Measurements from ENCODE around the gene NLRX1.

Gene NLRX1

GRCh38 chr11:119144825-119145486 lies 23.6 kb upstream of the NLRX1 start:
- Histone ChIP-seq H3K4me3 (ENCODE audit: low read length) (no peak overlapping the region), H3K9me3 (replicated peaks; ENCODE audit: insufficient read depth, low read length) (no peaks in the 10 kb centered on the region), H3K79me2 (ENCODE audit: low read length) (no peaks in the 10 kb centered on the region), H3K4me2 (ENCODE audit: low read depth, low read length) (no peak overlapping the region), H2AFZ (ENCODE audit: low read length) (0 out of 2 replicates have a peak overlapping the region, but pooled peaks have one; percentile 31), H3K4me1 (ENCODE audit: low read length) (peaks cover 7% of the 10 kb centered on the region), H4K20me1 (ENCODE audit: insufficient read depth, low read length) (no peaks in the 10 kb centered on the region), H3F3A (ENCODE audit: insufficient read depth, low read length) (no peaks in the 10 kb centered on the region), H3K9me2 (replicated peaks; ENCODE audit: insufficient read depth, low read length) (no peaks in the 10 kb centered on the region), H3K27ac (ENCODE audit: low read length) (no peak overlapping the region), H3K27me3 (replicated peaks; ENCODE audit: insufficient read depth, low read length) (peaks cover 32% of the 10 kb centered on the region), H3K9ac (ENCODE audit: low read length) (no peak overlapping the region), H3K36me3 (replicated peaks; ENCODE audit: insufficient read depth, low read length) (no peaks in the 10 kb centered on the region)
- DNase-seq: peak; percentile 63
- peak; percentile 52 for TF ChIP-seq CTCF (IDR thresholded peaks at IDR 0.05; ENCODE audit: low read length)
- TF ChIP-seq EZH2 (optimal IDR thresholded peaks at IDR 0.05; ENCODE audit: low read depth, low read length): no peak

GRCh38 chr11:119145551-119145950 lies 23.0 kb upstream of the NLRX1 start:
- Histone ChIP-seq H3K9me2 (replicated peaks; ENCODE audit: insufficient read depth, low read length) (no peaks in the 10 kb centered on the region), H3K36me3 (replicated peaks; ENCODE audit: insufficient read depth, low read length) (no peaks in the 10 kb centered on the region), H3K9me3 (replicated peaks; ENCODE audit: insufficient read depth, low read length) (no peaks in the 10 kb centered on the region), H4K20me1 (ENCODE audit: insufficient read depth, low read length) (no peaks in the 10 kb centered on the region), H3K4me1 (ENCODE audit: low read length) (peaks cover 7% of the 10 kb centered on the region), H2AFZ (ENCODE audit: low read length) (no peak overlapping the region), H3K9ac (ENCODE audit: low read length) (no peak overlapping the region), H3K27ac (ENCODE audit: low read length) (no peak overlapping the region), H3K4me3 (ENCODE audit: low read length) (no peak overlapping the region), H3F3A (ENCODE audit: insufficient read depth, low read length) (no peaks in the 10 kb centered on the region), H3K27me3 (replicated peaks; ENCODE audit: insufficient read depth, low read length) (peaks cover 38% of the 10 kb centered on the region), H3K79me2 (ENCODE audit: low read length) (no peaks in the 10 kb centered on the region), H3K4me2 (ENCODE audit: low read depth, low read length) (no peak overlapping the region)
- no peak for DNase-seq
- no peak for TF ChIP-seq EZH2phosphoT487 (IDR thresholded peaks at IDR 0.05; ENCODE audit: low read length)
- TF ChIP-seq CTCF (IDR thresholded peaks at IDR 0.05; ENCODE audit: low read length): no peak
- no peak for TF ChIP-seq EZH2 (optimal IDR thresholded peaks at IDR 0.05; ENCODE audit: low read depth, low read length)

GRCh38 chr11:119147604-119148333 lies 20.8 kb upstream of the NLRX1 start:
- H3K9me2 ChIP-seq (replicated peaks; ENCODE audit: insufficient read depth, low read length): no peaks in the 10 kb centered on the region
- H3K4me3 ChIP-seq (ENCODE audit: low read length): no peak overlapping the region
- peaks cover 7% of the 10 kb centered on the region for H3K4me1 ChIP-seq (ENCODE audit: low read length)
- no peak overlapping the region for H2AFZ ChIP-seq (ENCODE audit: low read length)
- H3K36me3 ChIP-seq (replicated peaks; ENCODE audit: insufficient read depth, low read length): no peaks in the 10 kb centered on the region
- no peaks in the 10 kb centered on the region for H4K20me1 ChIP-seq (ENCODE audit: insufficient read depth, low read length)
- no peaks in the 10 kb centered on the region for H3K79me2 ChIP-seq (ENCODE audit: low read length)
- no peaks in the 10 kb centered on the region for H3F3A ChIP-seq (ENCODE audit: insufficient read depth, low read length)
- TF ChIP-seq CTCF (IDR thresholded peaks at IDR 0.05; ENCODE audit: low read length) (no peak), EZH2phosphoT487 (IDR thresholded peaks at IDR 0.05; ENCODE audit: low read length) (no peak), EZH2 (optimal IDR thresholded peaks at IDR 0.05; ENCODE audit: low read depth, low read length) (no peak)
- H3K27me3 ChIP-seq (replicated peaks; ENCODE audit: insufficient read depth, low read length): peaks cover 45% of the 10 kb centered on the region
- no peak overlapping the region for H3K9ac ChIP-seq (ENCODE audit: low read length)
- H3K27ac ChIP-seq (ENCODE audit: low read length): no peak overlapping the region
- no peak for DNase-seq
- H3K4me2 ChIP-seq (ENCODE audit: low read depth, low read length): peak overlapping the region; percentile 99; the same call in 1 of the 2 replicates
- no peaks in the 10 kb centered on the region for H3K9me3 ChIP-seq (replicated peaks; ENCODE audit: insufficient read depth, low read length)

All from MM.1S (cell line).